ENCODE measurements around the gene TEN1.

GRCh38 chr17:76027159-76027839, 48.3 kb downstream of the TEN1 start, which contains the start of gene EVPL:
- TF ChIP-seq EZH2 (IDR thresholded peaks at IDR 0.05) (no peak), POLR2AphosphoS5 (IDR thresholded peaks at IDR 0.05; ENCODE audit: borderline replicate concordance, low read depth, low read length) (no peak)

Measured in SK-N-MC (cell line).